Measurements from ENCODE around the gene ELMOD3.
"Not testable (repeated sequence)": the region's sequence is repeated elsewhere in the genome, so short reads cannot be mapped to it uniquely, and the experiment has no call there.

ELMOD3 gene

DNA sequence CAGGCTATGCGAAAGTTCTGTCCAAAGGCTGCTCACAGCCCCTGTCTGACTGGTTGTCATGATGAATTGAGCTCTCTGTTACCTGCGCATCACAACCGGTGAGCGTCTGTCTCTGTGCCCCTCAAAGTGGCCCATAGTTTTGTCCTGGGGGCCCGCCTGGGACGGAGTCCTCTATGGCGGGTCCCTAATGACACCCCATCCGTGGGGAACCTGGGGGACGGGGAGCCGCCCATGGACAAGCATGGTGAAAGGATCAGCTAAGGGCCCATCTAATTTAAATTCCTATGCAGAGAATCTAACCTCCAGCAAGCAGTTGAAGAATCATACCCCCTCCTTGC lies 473 bp downstream of the ELMOD3 start:
- CTCF ChIA-PET = interaction anchor here (0.8 to 1.8 kb wide), 4 partner anchors 9 to 197 kb away, joined by 3 to 4 read pairs (median 4); no protein-coding TSS in a partner anchor
- H3K4me1 ChIP-seq (ENCODE audit: control extremely low read depth in 1 of 4, control insufficient read depth in 4 of 4, insufficient read depth in 4 of 4, low read length in 3 of 4) = peaks cover 4 to 24% (median 22%) of the 10 kb centered on the region in 4 experiments
- H3K4me3 ChIP-seq (ENCODE audit: control insufficient read depth in 1 of 7, extremely low read depth in 1 of 7, insufficient read depth in 4 of 7, low read depth in 2 of 7, low read length in 6 of 7) = peak overlapping the region; percentile 58 to 96 (median 81)
- H3K27ac ChIP-seq (ENCODE audit: insufficient read depth in 1 of 2, low read depth in 1 of 2, low read length in 2 of 2, poor library complexity in 1 of 2, severe bottlenecking in 2 of 2) = peak overlapping the region; percentile 91 to 96
- WGBS (ENCODE audit: insufficient coverage) = 20% methylated on average over 6 of the region's 10 CpGs
- H3K27me3 ChIP-seq (replicated peaks in 2 of 5; ENCODE audit: control insufficient read depth in 4 of 5, insufficient read depth in 5 of 5, low read length in 4 of 5) = no peaks in the 10 kb centered on the region
- POLR2A ChIA-PET = interaction anchor here (0.5 to 2.4 kb wide), 3 partner anchors 28 to 233 kb away, joined by 3 to 12 read pairs (median 4); partner anchors contain the start of genes SH2D6 and TGOLN2
- DNase-seq = no peak
- H3K9me3 ChIP-seq (ENCODE audit: control extremely low read depth in 1 of 5, control insufficient read depth in 4 of 5, insufficient read depth in 2 of 5, low read depth in 1 of 5, low read length in 4 of 5) = no peaks in the 10 kb centered on the region
- peaks cover 10 to 37% (median 20%) of the 10 kb centered on the region in 4 experiments for H3K36me3 ChIP-seq (ENCODE audit: control insufficient read depth in 4 of 4, insufficient read depth in 4 of 4, low read length in 3 of 4)

GRCh38 chr2:85355521-85355920 lies 952 bp downstream of the ELMOD3 start:
- POLR2A ChIA-PET = interaction anchor here (2.4 kb wide), 1 partner anchor 28 kb away, joined by 12 read pairs; the partner anchor contains the start of gene TGOLN2
- WGBS (ENCODE audit: insufficient coverage) = 60% methylated on average over 1 of the region's 3 CpGs
- peak in 1 of 3 donors; percentile 22 for DNase-seq
- Histone ChIP-seq H3K4me1 (ENCODE audit: control extremely low read depth in 1 of 4, control insufficient read depth in 4 of 4, insufficient read depth in 4 of 4, low read length in 3 of 4) (peaks cover 4 to 24% (median 22%) of the 10 kb centered on the region in 4 experiments), H3K27ac (ENCODE audit: insufficient read depth in 1 of 2, low read depth in 1 of 2, low read length in 2 of 2, poor library complexity in 1 of 2, severe bottlenecking in 2 of 2) (no peak overlapping the region), H3K27me3 (replicated peaks in 2 of 5; ENCODE audit: control insufficient read depth in 4 of 5, insufficient read depth in 5 of 5, low read length in 4 of 5) (no peaks in the 10 kb centered on the region), H3K4me3 (ENCODE audit: control insufficient read depth in 1 of 7, extremely low read depth in 1 of 7, insufficient read depth in 4 of 7, low read depth in 2 of 7, low read length in 6 of 7) (peak overlapping the region in 4 of 7 experiments; percentile 80 to 96 (median 94)), H3K36me3 (ENCODE audit: control insufficient read depth in 4 of 4, insufficient read depth in 4 of 4, low read length in 3 of 4) (peaks cover 10 to 33% (median 16%) of the 10 kb centered on the region in 4 experiments), H3K9me3 (ENCODE audit: control extremely low read depth in 1 of 5, control insufficient read depth in 4 of 5, insufficient read depth in 2 of 5, low read depth in 1 of 5, low read length in 4 of 5) (no peaks in the 10 kb centered on the region)
- CTCF ChIA-PET = interaction anchor here (1.3 to 1.8 kb wide), 4 partner anchors 10 to 197 kb away, joined by 3 to 4 read pairs (median 4); no protein-coding TSS in a partner anchor

GRCh38 chr2:85356186-85356585 lies 1.6 kb downstream of the ELMOD3 start:
- ChIA-PET POLR2A (interaction anchor here (2.4 kb wide), 1 partner anchor 29 kb away, joined by 12 read pairs; the partner anchor contains the start of gene TGOLN2), CTCF (interaction anchor here (0.8 to 1.6 kb wide), 5 partner anchors 11 to 196 kb away, joined by 3 to 4 read pairs (median 3); no protein-coding TSS in a partner anchor)
- no peak overlapping the region for H3K27ac ChIP-seq (ENCODE audit: insufficient read depth in 1 of 2, low read depth in 1 of 2, low read length in 2 of 2, poor library complexity in 1 of 2, severe bottlenecking in 2 of 2)
- H3K36me3 ChIP-seq (ENCODE audit: control insufficient read depth in 4 of 4, insufficient read depth in 4 of 4, low read length in 3 of 4) = peaks cover 7 to 28% (median 11%) of the 10 kb centered on the region in 4 experiments
- peaks cover 4 to 24% (median 22%) of the 10 kb centered on the region in 4 experiments for H3K4me1 ChIP-seq (ENCODE audit: control extremely low read depth in 1 of 4, control insufficient read depth in 4 of 4, insufficient read depth in 4 of 4, low read length in 3 of 4)
- H3K9me3 ChIP-seq (ENCODE audit: control extremely low read depth in 1 of 5, control insufficient read depth in 4 of 5, insufficient read depth in 2 of 5, low read depth in 1 of 5, low read length in 4 of 5) = no peaks in the 10 kb centered on the region
- no peak for DNase-seq
- H3K4me3 ChIP-seq (ENCODE audit: control insufficient read depth in 1 of 7, extremely low read depth in 1 of 7, insufficient read depth in 4 of 7, low read depth in 2 of 7, low read length in 6 of 7) = no peak overlapping the region
- H3K27me3 ChIP-seq (replicated peaks in 2 of 5; ENCODE audit: control insufficient read depth in 4 of 5, insufficient read depth in 5 of 5, low read length in 4 of 5) = no peaks in the 10 kb centered on the region
- 88% methylated on average over 1 of the region's 2 CpGs for WGBS (ENCODE audit: insufficient coverage)

DNA sequence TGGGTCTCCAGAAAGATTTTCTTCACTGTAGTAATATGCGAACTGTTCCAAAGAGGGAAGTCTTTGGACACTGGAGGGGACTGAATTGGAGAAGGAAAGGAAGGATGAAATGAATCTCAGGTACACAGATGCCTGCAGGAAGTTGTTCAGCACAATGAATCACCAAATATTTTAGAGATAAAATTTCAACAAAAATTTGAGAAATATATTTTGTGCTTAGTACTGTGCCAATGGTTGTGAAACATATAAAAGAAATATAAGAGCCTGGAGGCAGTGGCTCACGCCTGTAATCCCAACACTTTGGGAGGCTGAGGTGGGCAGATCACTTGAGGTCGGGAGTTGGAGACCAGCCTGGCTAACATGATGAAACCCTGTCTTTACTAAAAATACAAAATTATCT lies 3.2 kb downstream of the ELMOD3 start:
- WGBS (ENCODE audit: insufficient coverage) = 100% methylated on average over 2 of the region's 3 CpGs
- Histone ChIP-seq H3K27me3 (replicated peaks in 2 of 5; ENCODE audit: control insufficient read depth in 4 of 5, insufficient read depth in 5 of 5, low read length in 4 of 5) (no peaks in the 10 kb centered on the region), H3K4me1 (ENCODE audit: control extremely low read depth in 1 of 4, control insufficient read depth in 4 of 4, insufficient read depth in 4 of 4, low read length in 3 of 4) (peaks cover 4 to 24% (median 22%) of the 10 kb centered on the region in 4 experiments), H3K36me3 (ENCODE audit: control insufficient read depth in 4 of 4, insufficient read depth in 4 of 4, low read length in 3 of 4) (peaks cover 7 to 22% (median 11%) of the 10 kb centered on the region in 4 experiments), H3K4me3 (ENCODE audit: control insufficient read depth in 1 of 7, extremely low read depth in 1 of 7, insufficient read depth in 4 of 7, low read depth in 2 of 7, low read length in 6 of 7) (no peak overlapping the region), H3K9me3 (ENCODE audit: control extremely low read depth in 1 of 5, control insufficient read depth in 4 of 5, insufficient read depth in 2 of 5, low read depth in 1 of 5, low read length in 4 of 5) (no peaks in the 10 kb centered on the region), H3K27ac (ENCODE audit: insufficient read depth in 1 of 2, low read depth in 1 of 2, low read length in 2 of 2, poor library complexity in 1 of 2, severe bottlenecking in 2 of 2) (no peak overlapping the region)
- no peak for DNase-seq
- ChIA-PET POLR2A (no interaction called here), CTCF (interaction anchor here (0.9 kb wide), 1 partner anchor 18 kb away, joined by 3 read pairs; no protein-coding TSS in a partner anchor)

DNA sequence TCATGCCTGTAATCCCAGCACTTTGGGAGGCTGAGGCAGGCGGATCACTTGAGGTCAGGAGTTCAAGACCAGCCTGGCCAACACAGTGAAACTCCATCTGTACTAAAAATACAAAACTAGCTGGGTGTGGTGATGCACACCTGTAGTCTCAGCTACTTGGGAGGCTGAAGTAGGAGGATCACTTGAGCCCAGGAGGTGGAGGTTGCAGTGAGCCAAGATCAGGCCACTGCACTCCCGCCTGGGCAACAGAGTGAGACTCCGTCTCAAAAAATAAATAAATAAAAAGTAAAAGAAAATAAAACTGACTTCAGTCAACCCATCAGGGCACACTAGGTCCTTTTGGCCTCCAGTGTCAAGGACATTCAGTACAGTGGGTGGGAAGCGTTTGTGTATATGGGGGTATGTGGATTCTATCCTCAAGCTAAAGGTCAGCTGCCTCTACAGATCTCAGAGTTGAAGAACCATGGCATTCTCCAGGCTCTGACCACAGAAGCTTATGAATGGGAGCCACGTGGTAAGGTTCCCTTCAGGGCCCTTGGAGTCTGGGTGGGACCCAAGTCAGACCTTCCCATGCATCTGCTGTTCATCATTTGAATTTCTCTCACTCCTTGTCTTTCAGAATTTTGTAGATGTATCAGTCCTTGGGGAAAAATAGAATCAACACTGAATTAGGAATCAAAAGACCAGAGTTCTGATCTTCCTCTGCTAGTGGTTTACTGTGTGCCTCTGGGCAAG lies 8.3 kb downstream of the ELMOD3 start:
- H3K4me1 ChIP-seq (ENCODE audit: control extremely low read depth in 1 of 4, control insufficient read depth in 4 of 4, insufficient read depth in 4 of 4, low read length in 3 of 4); H3K9me3 ChIP-seq (ENCODE audit: control extremely low read depth in 1 of 5, control insufficient read depth in 4 of 5, insufficient read depth in 2 of 5, low read depth in 1 of 5, low read length in 4 of 5); H3K27ac ChIP-seq (ENCODE audit: insufficient read depth in 1 of 2, low read depth in 1 of 2, low read length in 2 of 2, poor library complexity in 1 of 2, severe bottlenecking in 2 of 2); DNase-seq; H3K27me3 ChIP-seq (replicated peaks in 2 of 5; ENCODE audit: control insufficient read depth in 4 of 5, insufficient read depth in 5 of 5, low read length in 4 of 5); H3K4me3 ChIP-seq (ENCODE audit: control insufficient read depth in 1 of 7, extremely low read depth in 1 of 7, insufficient read depth in 4 of 7, low read depth in 2 of 7, low read length in 6 of 7); POLR2A ChIA-PET: not testable (repeated sequence)
- CTCF ChIA-PET = interaction anchor here (0.8 kb wide), 1 partner anchor 29 kb away, joined by 4 read pairs; no protein-coding TSS in a partner anchor
- H3K36me3 ChIP-seq (ENCODE audit: control insufficient read depth in 4 of 4, insufficient read depth in 4 of 4, low read length in 3 of 4) = peaks cover 6 to 20% (median 12%) of the 10 kb centered on the region in 4 experiments
- 94% methylated on average over 2 of the region's 5 CpGs for WGBS (ENCODE audit: insufficient coverage)

GRCh38 chr2:85367180-85367579 lies 12.6 kb downstream of the ELMOD3 start:
- H3K36me3 ChIP-seq (ENCODE audit: control insufficient read depth in 4 of 4, insufficient read depth in 4 of 4, low read length in 3 of 4) = peaks cover 9 to 15% (median 11%) of the 10 kb centered on the region in 4 experiments
- CTCF ChIA-PET = interaction anchor here (1.1 to 3.5 kb wide), 3 partner anchors 10 to 40 kb away, joined by 3 to 12 read pairs (median 3); no protein-coding TSS in a partner anchor
- POLR2A ChIA-PET = interaction anchor here (1.0 kb wide), 1 partner anchor 71 kb away, joined by 3 read pairs; no protein-coding TSS in a partner anchor

GRCh38 chr2:85368921-85369320 lies 14.4 kb downstream of the ELMOD3 start:
- ChIA-PET POLR2A (no interaction called here), CTCF (interaction anchor here (1.1 kb wide), 1 partner anchor 43 kb away, joined by 3 read pairs; no protein-coding TSS in a partner anchor)
- H3K36me3 ChIP-seq (ENCODE audit: control insufficient read depth in 4 of 4, insufficient read depth in 4 of 4, low read length in 3 of 4) = peaks cover 6 to 12% (median 8%) of the 10 kb centered on the region in 4 experiments

More at GRCh38 chr2:85367180-85367579, 12.6 kb downstream of the ELMOD3 start:
- DNase-seq = no peak
- Histone ChIP-seq H3K27ac (ENCODE audit: insufficient read depth in 1 of 2, low read depth in 1 of 2, low read length in 2 of 2, poor library complexity in 1 of 2, severe bottlenecking in 2 of 2) (no peak overlapping the region), H3K4me1 (ENCODE audit: control extremely low read depth in 1 of 4, control insufficient read depth in 4 of 4, insufficient read depth in 4 of 4, low read length in 3 of 4) (peaks cover 0 to 6% (median 0%) of the 10 kb centered on the region in 4 experiments), H3K4me3 (ENCODE audit: control insufficient read depth in 1 of 7, extremely low read depth in 1 of 7, insufficient read depth in 4 of 7, low read depth in 2 of 7, low read length in 6 of 7) (no peak overlapping the region), H3K27me3 (replicated peaks in 2 of 5; ENCODE audit: control insufficient read depth in 4 of 5, insufficient read depth in 5 of 5, low read length in 4 of 5) (no peaks in the 10 kb centered on the region), H3K9me3 (ENCODE audit: control extremely low read depth in 1 of 5, control insufficient read depth in 4 of 5, insufficient read depth in 2 of 5, low read depth in 1 of 5, low read length in 4 of 5) (no peaks in the 10 kb centered on the region)
- WGBS (ENCODE audit: insufficient coverage) = 94% methylated on average over 5 of the region's 5 CpGs

More at GRCh38 chr2:85368921-85369320, 14.4 kb downstream of the ELMOD3 start:
- Histone ChIP-seq H3K4me3 (ENCODE audit: control insufficient read depth in 1 of 7, extremely low read depth in 1 of 7, insufficient read depth in 4 of 7, low read depth in 2 of 7, low read length in 6 of 7) (no peak overlapping the region), H3K27me3 (replicated peaks in 2 of 5; ENCODE audit: control insufficient read depth in 4 of 5, insufficient read depth in 5 of 5, low read length in 4 of 5) (no peaks in the 10 kb centered on the region), H3K9me3 (ENCODE audit: control extremely low read depth in 1 of 5, control insufficient read depth in 4 of 5, insufficient read depth in 2 of 5, low read depth in 1 of 5, low read length in 4 of 5) (no peaks in the 10 kb centered on the region), H3K4me1 (ENCODE audit: control extremely low read depth in 1 of 4, control insufficient read depth in 4 of 4, insufficient read depth in 4 of 4, low read length in 3 of 4) (peaks cover 0 to 6% (median 0%) of the 10 kb centered on the region in 4 experiments), H3K27ac (ENCODE audit: insufficient read depth in 1 of 2, low read depth in 1 of 2, low read length in 2 of 2, poor library complexity in 1 of 2, severe bottlenecking in 2 of 2) (no peak overlapping the region)
- DNase-seq = no peak

Measured in common myeloid progenitor, CD34-positive (primary cell).